Body of pancreas (tissue), 4 donors: Measurements from ENCODE around the gene ZNF775. TPM values are rescaled to one million over a fixed set of nuclear protein-coding genes. Genes with fewer than 3 reads are reported as not detected.

Source experiments
- ATAC-seq: fragments of 150-250 bp; one replicate; pipeline ENCODE4 v1.9.1; 2016
- DNase-seq, 4 donors: peaks; one replicate each; pipeline ENCODE4 v3.0.0-alpha.2; 2019
- H3K27ac ChIP-seq, 4 donors: fragments of 200-600 bp; sonication (generic); 1 replicate in 3 of 4; 2 replicates in 1 of 4; pipeline versions ENCODE4 v1.5.1 to v1.6.1; 2016 to 2019; ENCODE audit warnings: mild to moderate bottlenecking in 1 of 4, mixed read lengths in 1 of 4, moderate library complexity in 1 of 4
- H3K27me3 ChIP-seq, 2 donors: fragments of 200-600 bp; sonication (generic); one replicate each; pipeline ENCODE4 v1.6.0; 2016; ENCODE audit warnings: mild to moderate bottlenecking in 1 of 2
- H3K36me3 ChIP-seq, 2 donors: fragments of 200-600 bp; sonication (generic); replicated peaks in 1 of 2; 2 replicates each; pipeline ENCODE4 v1.5.1; 2016; ENCODE audit warnings: low read depth in 2 of 2; ENCODE audit not compliant: insufficient read depth in 1 of 2
- H3K4me1 ChIP-seq: fragments of 200-600 bp; sonication (generic); one replicate; pipeline ENCODE4 v1.6.0; 2016
- H3K4me3 ChIP-seq, 2 donors: fragments of 200-600 bp; sonication (generic); 1 replicate in 1 of 2; 2 replicates in 1 of 2; pipeline ENCODE4 v1.5.1; 2016 to 2019
- H3K9me3 ChIP-seq, 3 donors: fragments of 200-600 bp; sonication (generic); 1 replicate in 2 of 3; 2 replicates in 1 of 3; pipeline ENCODE4 v1.5.1; 2016
- CTCF ChIP-seq, 7 experiments: fragments of 450-650 bp in 4 of 7; fragments of 200-600 bp in 3 of 7; sonication (generic) in 3 of 7; IDR thresholded peaks; one replicate each; pipeline ENCODE4 v1.5.1; 2016 to 2019; ENCODE audit warnings: antibody characterized with exemption in 7 of 7
- POLR2A ChIP-seq, 3 donors: fragments of 450-650 bp; IDR thresholded peaks; one replicate each; pipeline ENCODE4 v1.6.1; 2016; ENCODE audit warnings: antibody characterized with exemption in 3 of 3, mild to moderate bottlenecking in 2 of 3
- WGBS, 2 donors: methylation state at CpG; one replicate each; pipeline ENCODE4 v1.1.5; 2017; 5-methylcytosine and 5-hydroxymethylcytosine counted together
- intact Hi-C: fragments of 100-400 bp; cut with DNase I; formaldehyde crosslinking; loops from one replicate; pipeline ENCODE4 v1.15.1; 2023
- total RNA-seq, 2 donors: library from RNA; depleted of rRNA; stranded (reverse); fragments of >200 nt; gene quantifications; one replicate each; pipeline ENCODE4 v1.1.0, GENCODE V29; 2016

The ZNF775 gene
- total RNA-seq, 2 donors from 2014 or later, result 6.0 to 10.2 TPM

- Histone ChIP-seq H3K36me3 (peaks cover 0 to 3% of the 10 kb centered on the region in 2 donors), H3K27me3 (no peaks in the 10 kb centered on the region), H3K27ac (no peak overlapping the region), H3K4me3 (no peak overlapping the region), H3K4me1 (peaks cover 26% of the 10 kb centered on the region), H3K9me3 (no peaks in the 10 kb centered on the region)
- TF ChIP-seq POLR2A (IDR thresholded peaks at IDR 0.05), result no peak
- no peak for TF ChIP-seq CTCF (IDR thresholded peaks at IDR 0.05)
- DNase-seq (no peak), ATAC-seq (no peak)
- intact Hi-C loops, result no loop called here
- 90 to 91% methylated on average over 20 to 21 of the region's 27 CpGs for WGBS, 2 donors
Observed at GRCh38 chr7:150398108-150398964, 19.2 kb downstream of the ZNF775 start.

GRCh38 chr7:150398965-150399320 lies 19.8 kb downstream of the ZNF775 start:
- Histone ChIP-seq H3K9me3 (no peaks in the 10 kb centered on the region), H3K27me3 (no peaks in the 10 kb centered on the region), H3K4me1 (peaks cover 27% of the 10 kb centered on the region), H3K36me3 (peaks cover 0 to 3% of the 10 kb centered on the region in 2 donors), H3K27ac (no peak overlapping the region), H3K4me3 (no peak overlapping the region)
- TF ChIP-seq POLR2A (IDR thresholded peaks at IDR 0.05) (no peak), CTCF (IDR thresholded peaks at IDR 0.05) (no peak)
- DNase-seq, result no peak
- WGBS, 2 donors, result 88 to 91% methylated on average over 2 of the region's 2 CpGs
- intact Hi-C loops, result no loop called here
- ATAC-seq, result no peak

- Histone ChIP-seq H3K36me3 (peaks cover 0 to 3% of the 10 kb centered on the region in 2 donors), H3K27ac (no peak overlapping the region), H3K4me3 (no peak overlapping the region), H3K27me3 (no peaks in the 10 kb centered on the region), H3K9me3 (no peaks in the 10 kb centered on the region), H3K4me1 (peaks cover 33% of the 10 kb centered on the region)
- TF ChIP-seq POLR2A (IDR thresholded peaks at IDR 0.05) (no peak), CTCF (IDR thresholded peaks at IDR 0.05) (no peak)
- 83 to 94% methylated on average over 15 of the region's 15 CpGs for WGBS, 2 donors
- DNase-seq, result peak in 1 of 4 donors; percentile 4
- intact Hi-C loops, result loop anchor here (10.0 kb wide), 1 partner anchor 115 kb away; no protein-coding TSS in a partner anchor
- no peak for ATAC-seq
Observed at GRCh38 chr7:150399421-150400007, 20.4 kb downstream of the ZNF775 start.

- peak overlapping the region in 2 of 4 donors; percentile 5 to 8 for H3K27ac ChIP-seq
- TF ChIP-seq CTCF (IDR thresholded peaks at IDR 0.05) (no peak), POLR2A (IDR thresholded peaks at IDR 0.05) (no peak)
- no peaks in the 10 kb centered on the region for H3K27me3 ChIP-seq
- peaks cover 0 to 3% of the 10 kb centered on the region in 2 donors for H3K36me3 ChIP-seq
- DNase-seq (no peak), ATAC-seq (no peak)
- intact Hi-C loops, result loop anchor here (10.0 kb wide), 1 partner anchor 115 kb away; no protein-coding TSS in a partner anchor
- peaks cover 37% of the 10 kb centered on the region for H3K4me1 ChIP-seq
- WGBS, 2 donors, result 68 to 82% methylated on average over 7 to 11 of the region's 11 CpGs
- H3K4me3 ChIP-seq, result no peak overlapping the region
- no peaks in the 10 kb centered on the region for H3K9me3 ChIP-seq
Observed at GRCh38 chr7:150400008-150400787, 21.1 kb downstream of the ZNF775 start.
